NCI-H1417 treated with DMSO at 0.1 percent for 48 hours (cell line): Measurements from ENCODE around the gene FBH1.
"Not testable (repeated sequence)": the region's sequence is repeated elsewhere in the genome, so short reads cannot be mapped to it uniquely, and the experiment has no call there.

Source experiments
- DNase-seq: peaks from one replicate; lab custom pipeline; 2025; lab: John Stamatoyannopoulos, UW

The FBH1 gene

GRCh38 chr10:5904227-5904626 lies 14.2 kb downstream of the FBH1 start:
- DNase-seq = no peak

DNA sequence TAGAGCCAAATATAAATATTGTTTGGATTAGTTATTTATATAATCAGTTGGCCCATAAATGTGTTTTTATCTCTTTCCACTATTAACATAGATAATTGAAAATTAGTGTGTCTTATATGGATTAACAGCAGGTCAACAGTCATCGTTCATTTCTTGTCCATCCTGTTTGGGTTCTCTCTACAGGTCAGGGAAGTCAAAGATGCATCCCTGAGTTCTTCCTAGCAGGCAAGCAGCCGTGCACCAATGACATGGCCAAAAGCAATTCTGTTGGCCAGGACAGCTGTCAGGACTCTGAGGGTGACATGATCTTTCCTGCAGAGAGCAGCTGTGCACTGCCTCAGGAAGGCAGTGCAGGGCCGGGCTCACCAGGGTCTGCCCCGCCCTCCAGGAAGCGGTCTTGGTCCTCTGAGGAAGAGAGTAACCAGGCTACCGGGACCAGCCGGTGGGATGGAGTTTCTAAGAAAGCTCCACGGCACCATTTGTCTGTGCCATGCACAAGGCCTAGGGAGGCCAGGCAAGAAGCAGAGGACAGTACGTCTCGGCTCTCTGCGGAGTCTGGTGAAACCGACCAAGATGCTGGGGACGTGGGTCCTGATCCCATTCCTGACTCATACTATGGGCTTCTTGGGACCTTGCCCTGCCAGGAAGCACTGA lies 15.9 kb downstream of the FBH1 start:
- no peak for DNase-seq

- DNase-seq = no peak
Observed at GRCh38 chr10:5906651-5907050, 16.6 kb downstream of the FBH1 start.

DNA sequence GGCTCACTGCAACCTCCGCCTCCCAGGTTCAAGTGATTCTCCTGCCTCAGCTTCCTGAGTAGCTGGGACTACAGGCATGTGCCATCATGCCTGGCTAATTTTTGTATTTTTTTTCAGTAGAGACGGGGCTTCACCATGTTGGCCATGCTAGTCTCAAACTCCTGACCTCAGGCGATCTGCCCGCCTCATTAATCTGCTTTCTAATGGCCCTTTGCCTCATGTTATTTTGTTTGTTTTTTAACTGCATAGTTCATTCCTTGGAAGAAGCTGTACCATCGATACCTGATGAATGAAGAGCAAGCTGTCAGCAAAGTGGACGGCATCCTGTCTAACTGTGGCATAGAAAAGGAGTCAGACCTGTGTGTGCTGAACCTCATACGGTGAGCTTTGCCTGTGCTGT lies 18.6 kb downstream of the FBH1 start:
- DNase-seq = not testable (repeated sequence)

GRCh38 chr10:5910323-5911100 lies 20.5 kb downstream of the FBH1 start:
- DNase-seq = no peak

DNA sequence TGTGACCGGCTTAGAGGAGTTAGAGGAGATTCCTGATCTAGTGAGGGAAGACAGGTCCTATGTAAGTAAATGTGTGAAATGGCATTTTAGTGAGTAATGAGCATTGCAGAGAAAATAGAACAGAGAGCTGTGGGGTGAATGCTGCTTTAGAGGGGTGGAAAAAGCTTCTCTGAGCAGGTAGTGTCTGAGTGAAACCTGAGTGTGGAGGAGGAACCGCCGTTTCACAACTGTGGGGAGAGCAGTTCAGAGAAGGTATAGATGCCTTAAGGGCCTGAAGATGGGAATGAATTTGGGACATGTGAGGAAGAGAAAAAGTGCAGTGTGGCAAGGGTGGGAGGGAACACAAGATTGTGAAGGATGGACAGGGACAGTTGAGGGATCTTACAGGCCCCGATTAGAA lies 21.6 kb downstream of the FBH1 start:
- DNase-seq = no peak

DNA sequence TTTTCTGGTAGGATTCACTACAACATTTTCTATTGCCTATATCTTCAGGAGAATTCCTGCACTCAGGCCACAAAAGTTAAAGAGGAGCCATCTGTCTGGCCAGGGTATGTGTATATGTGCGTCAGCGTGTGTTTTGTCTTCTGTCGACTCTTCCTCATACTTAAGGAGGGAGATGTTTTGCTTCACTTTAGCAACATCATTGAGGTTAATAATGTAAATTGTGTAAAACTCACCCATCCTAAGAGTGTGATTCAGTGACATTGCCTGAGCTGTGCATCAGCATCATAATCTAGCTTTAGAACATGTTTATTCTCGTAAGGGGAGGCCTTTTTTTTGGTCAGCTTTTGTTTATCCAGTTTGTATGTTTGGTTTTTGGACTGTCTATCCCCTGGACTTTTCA lies 23.7 kb downstream of the FBH1 start:
- no peak for DNase-seq

- DNase-seq = no peak
Observed at GRCh38 chr10:5915451-5915850, 25.4 kb downstream of the FBH1 start.

DNA sequence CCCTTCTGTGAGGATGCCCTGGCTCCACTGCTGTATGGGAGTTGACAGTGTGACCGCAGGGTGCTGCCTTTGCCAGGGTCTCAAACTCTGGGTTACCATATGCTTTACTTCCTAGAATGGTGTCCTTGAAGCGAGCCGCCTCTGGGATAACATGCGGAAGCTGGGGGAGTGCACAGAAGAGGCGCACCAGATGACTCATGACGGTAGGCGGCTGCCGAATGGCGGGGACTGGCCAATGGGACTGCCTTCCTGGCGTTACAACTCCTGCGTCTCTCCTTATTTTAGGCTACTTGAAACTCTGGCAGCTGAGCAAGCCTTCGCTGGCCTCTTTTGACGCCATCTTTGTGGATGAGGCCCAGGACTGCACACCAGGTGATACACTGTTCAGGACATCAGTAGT lies 27.3 kb downstream of the FBH1 start:
- no peak for DNase-seq

GRCh38 chr10:5918763-5919162 lies 28.7 kb downstream of the FBH1 start:
- no peak for DNase-seq

GRCh38 chr10:5919568-5919967 lies 29.5 kb downstream of the FBH1 start:
- no peak for DNase-seq

DNA sequence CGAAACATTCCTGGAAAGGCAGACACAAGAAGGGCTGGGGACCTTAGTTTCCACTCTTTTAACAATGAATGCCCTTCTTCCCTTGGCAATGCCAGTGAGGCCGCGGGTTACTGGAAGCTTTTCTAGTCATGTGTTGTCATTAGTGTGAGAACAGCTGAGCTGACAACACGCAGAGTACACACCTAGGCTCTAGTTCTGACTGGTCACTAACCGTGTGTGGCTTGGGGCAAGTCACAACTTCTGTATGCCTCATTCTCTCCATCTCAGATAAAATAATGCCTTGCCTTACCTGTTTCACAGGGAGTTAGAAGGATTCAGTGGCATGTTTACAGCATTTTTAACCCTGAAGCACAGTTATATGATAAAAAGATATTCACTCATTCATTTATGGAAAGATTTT lies 31.7 kb downstream of the FBH1 start:
- DNase-seq = no peak

DNA sequence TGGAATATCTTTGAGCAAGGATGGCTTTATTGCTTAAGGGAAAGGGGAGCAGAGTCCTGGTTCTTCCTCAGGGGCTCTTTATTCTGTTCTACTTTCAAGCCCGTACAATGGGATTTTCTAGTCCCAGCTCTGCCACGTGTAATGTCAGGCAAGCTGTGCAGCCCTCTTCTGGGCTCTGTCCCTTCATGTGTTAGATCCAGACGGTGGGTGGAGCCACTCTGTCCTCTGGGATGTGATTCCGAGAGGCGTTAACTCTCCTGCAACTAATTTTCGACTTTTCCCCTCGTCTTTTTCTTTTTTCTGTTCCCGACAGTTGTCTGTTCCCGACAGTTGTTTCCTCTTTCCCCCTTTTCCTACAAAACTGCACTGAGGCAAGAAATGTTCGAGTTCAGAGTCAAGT lies 34.8 kb downstream of the FBH1 start:
- no peak for DNase-seq

GRCh38 chr10:5927306-5927705 lies 37.3 kb downstream of the FBH1 start:
- DNase-seq = no peak

DNA sequence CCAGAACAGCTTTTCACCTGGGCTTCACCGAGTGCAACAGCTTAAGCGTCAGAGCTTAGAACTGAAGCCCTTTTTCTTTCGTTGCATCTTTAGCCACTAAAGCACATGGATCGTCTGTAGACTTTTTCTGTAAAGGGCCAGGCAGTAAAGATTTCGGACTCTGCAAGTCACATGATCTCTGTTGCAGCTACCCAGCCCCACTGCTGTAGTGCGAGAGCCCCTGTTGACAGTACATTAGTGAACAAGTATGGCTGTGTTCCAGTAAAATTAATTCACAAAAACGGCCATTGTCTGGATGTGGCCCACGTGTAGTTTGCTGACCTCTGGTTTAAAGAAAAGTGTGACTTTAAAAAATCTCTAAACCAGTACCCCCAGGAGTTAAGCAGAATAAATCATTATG lies 39.4 kb downstream of the FBH1 start:
- no peak for DNase-seq

GRCh38 chr10:5930272-5930671 lies 40.2 kb downstream of the FBH1 start:
- no peak for DNase-seq

DNA sequence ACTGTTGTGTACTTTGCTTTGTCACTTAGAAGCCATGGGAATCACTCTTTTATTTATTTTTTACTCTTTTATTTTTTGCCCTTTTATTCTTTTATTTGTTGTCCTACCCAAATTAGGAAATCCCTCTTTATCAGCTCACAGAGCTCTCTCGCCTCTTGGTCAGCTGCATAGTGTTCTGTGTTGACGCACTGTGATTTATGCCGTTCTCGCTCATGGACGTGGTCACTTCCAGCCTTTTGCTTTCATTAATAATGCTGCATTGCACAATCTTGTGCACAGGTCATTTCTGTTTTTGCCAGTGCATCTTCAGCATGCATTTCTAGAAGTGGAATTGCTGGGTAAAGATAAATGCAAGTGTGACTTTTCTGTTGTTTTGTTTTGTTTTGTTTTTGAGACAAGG lies 42.3 kb downstream of the FBH1 start:
- no peak for DNase-seq

DNA sequence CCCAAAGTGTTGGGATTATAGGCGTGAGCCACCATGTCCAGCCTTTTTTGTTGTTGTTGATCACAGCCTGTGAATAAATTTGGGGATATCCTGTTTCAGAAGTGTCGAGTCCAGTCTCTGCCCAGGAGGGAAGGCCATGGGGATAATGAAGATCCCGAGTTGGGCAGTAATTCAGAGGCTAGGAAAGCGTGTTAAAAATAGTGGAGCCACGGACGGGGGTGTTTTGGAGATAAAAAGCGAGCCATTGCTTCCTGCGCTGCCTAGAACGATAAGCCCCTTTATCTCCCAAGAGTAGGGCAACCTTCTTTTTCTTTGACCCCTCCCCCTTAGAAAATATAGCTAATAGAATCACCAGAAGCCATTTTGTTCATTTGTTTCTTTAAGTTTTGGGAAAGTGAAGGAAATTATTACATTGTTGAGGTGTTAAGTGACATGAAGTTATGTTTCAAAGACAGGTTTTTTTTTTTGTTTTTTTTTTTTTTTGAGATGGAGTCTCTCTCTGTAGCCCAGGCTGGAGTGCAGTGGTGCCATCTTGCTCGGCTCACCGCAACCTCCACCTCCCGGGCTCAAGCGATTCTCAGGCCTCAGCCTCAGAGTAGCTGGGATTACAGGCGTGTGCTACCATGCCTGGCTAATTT lies 44.0 kb downstream of the FBH1 start:
- no peak for DNase-seq

DNA sequence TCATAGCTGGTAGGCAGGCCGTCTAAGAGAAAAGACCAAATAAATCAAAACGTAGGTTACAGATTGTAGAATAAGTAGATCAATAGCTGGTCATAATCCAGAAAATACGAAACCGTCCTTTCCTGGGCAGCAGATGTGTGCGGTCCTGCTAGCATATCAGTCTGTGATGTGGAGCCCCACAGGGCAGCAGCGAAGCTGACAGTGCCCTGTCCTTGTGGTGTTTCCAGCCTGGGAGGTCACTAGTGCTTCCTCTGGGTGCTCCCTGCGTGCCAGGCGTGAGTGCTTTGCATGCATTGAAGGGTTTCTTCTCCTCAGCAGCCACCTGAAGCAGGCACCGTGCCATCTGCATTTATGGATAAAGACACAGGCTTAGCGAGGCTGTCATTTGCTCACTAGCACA lies 45.6 kb downstream of the FBH1 start:
- no peak for DNase-seq

- DNase-seq = no peak
Observed at GRCh38 chr10:5937016-5937415, 47.0 kb downstream of the FBH1 start.

DNA sequence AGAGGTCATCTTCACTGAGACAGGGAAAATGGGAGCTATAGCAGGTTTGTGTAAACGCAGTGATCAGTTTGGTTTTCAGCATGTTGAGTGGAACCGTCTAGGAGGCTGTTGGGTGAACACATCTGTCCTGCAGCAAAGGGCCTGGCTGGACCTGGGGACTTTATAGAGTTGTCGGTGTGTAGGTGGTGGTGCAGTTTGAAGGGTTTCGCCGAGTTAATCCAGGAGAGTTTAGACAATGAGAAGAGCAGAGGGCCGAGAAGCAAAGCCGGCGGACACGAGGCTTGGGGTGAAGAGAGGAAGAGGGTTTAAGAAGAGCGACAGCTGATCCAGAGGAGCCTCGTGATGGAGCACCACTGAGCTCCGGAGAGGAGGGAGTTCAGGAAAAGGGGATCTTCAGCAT lies 48.2 kb downstream of the FBH1 start:
- DNase-seq = no peak

DNA sequence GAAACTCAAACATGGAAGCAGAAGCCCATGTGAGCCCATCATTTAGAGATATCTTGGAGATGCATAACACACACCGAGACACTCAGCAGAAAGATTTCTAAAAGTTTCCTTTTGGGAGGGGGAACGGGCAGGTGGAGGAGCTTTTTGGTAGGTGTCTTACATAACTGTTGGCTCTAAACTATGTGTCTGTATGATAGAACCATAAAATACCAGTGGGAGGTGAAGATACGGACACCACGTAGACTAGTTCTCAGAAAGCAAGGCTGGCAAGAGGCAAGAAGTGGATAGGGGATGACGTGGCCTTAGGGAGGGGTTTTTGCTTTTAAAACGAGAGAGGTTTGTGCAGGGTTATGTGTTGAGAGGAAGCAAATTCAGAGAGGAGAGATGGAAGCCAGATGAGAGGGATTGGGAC lies 50.8 kb downstream of the FBH1 start:
- no peak for DNase-seq

DNA sequence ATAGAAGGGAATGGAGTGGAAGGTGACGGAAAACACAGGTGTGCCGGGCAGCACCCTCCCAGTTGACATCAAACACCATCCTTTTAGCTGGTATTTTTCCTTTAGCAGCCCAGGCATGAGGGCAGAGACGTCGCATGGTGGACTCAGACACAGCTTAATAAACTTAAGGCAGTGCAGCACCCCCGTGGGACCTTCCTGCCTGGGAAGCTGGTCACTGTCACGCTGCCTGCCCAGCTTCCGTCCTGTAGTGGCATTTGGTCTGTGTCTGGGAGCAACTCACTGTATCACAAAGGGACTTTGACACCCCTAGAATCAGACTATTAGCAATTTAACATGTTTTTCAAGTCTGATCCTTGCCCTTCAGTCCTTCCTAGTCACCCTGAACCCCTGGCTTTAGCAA lies 51.5 kb downstream of the FBH1 start:
- DNase-seq = no peak
